Skeletal muscle cell (primary cell): Measurements from ENCODE around the gene ARHGEF40.
A peak's percentile ranks its signal among the peaks of the same experiment; 100 is the strongest.

Source experiments
- DNase-seq: peaks from one replicate; pipeline ENCODE4 v3.0.0-alpha.2; 2010; ENCODE audit warnings: low read depth
- H3K4me3 ChIP-seq: 2 replicates; pipeline ENCODE4 v1.5.1; 2011; ENCODE audit warnings: low read depth, mild to moderate bottlenecking, control low read depth, low read length, moderate library complexity

ARHGEF40 gene

GRCh38 chr14:21056520-21057163 lies 13.5 kb upstream of the ARHGEF40 start:
- no peak overlapping the region for H3K4me3 ChIP-seq
- DNase-seq = no peak

GRCh38 chr14:21057803-21058675 lies 12.1 kb upstream of the ARHGEF40 start, which contains the start of gene RNASE8:
Gene RNASE8 (plus strand): TSS chr14:21057822. CDS start chr14:21057893, 71 bp downstream.
- H3K4me3 ChIP-seq = no peak within 1 kb of the TSS
- DNase-seq = no peak

GRCh38 chr14:21058903-21059302 lies 11.2 kb upstream of the ARHGEF40 start:
- H3K4me3 ChIP-seq = no peak overlapping the region
- no peak for DNase-seq

- no peak for DNase-seq
- H3K4me3 ChIP-seq = no peak overlapping the region
Measured at GRCh38 chr14:21059842-21060613, 10.1 kb upstream of the ARHGEF40 start.

GRCh38 chr14:21060614-21061346 lies 9.3 kb upstream of the ARHGEF40 start:
- DNase-seq = no peak
- H3K4me3 ChIP-seq = no peak overlapping the region

- DNase-seq = no peak
Measured at GRCh38 chr14:21061347-21061668, 8.8 kb upstream of the ARHGEF40 start.

GRCh38 chr14:21063479-21063878 lies 6.6 kb upstream of the ARHGEF40 start:
- no peak overlapping the region for H3K4me3 ChIP-seq
- DNase-seq = peak; percentile 62

More at GRCh38 chr14:21061347-21061668, 8.8 kb upstream of the ARHGEF40 start:
- H3K4me3 ChIP-seq = no peak overlapping the region

- H3K4me3 ChIP-seq = no peak overlapping the region
- no peak for DNase-seq
Measured at GRCh38 chr14:21066882-21067502, 3.1 kb upstream of the ARHGEF40 start.

- peak overlapping the region; percentile 74 for H3K4me3 ChIP-seq
- no peak for DNase-seq
Measured at GRCh38 chr14:21068521-21069387, 1.4 kb upstream of the ARHGEF40 start.

GRCh38 chr14:21069388-21070082 lies 569 bp upstream of the ARHGEF40 start:
- no peak for DNase-seq
- H3K4me3 ChIP-seq = peak overlapping the region; percentile 74

- peak overlapping the region; percentile 74 for H3K4me3 ChIP-seq
Measured at GRCh38 chr14:21070610-21071224, 613 bp downstream of the ARHGEF40 start.

GRCh38 chr14:21071225-21072030 lies 1.3 kb downstream of the ARHGEF40 start:
- peak overlapping the region; percentile 74 for H3K4me3 ChIP-seq
- DNase-seq = peak; percentile 97

More at GRCh38 chr14:21070610-21071224, 613 bp downstream of the ARHGEF40 start:
- no peak for DNase-seq

- peak overlapping the region; percentile 74 for H3K4me3 ChIP-seq
- peak; percentile 92 for DNase-seq
Measured at GRCh38 chr14:21072031-21072473, 1.9 kb downstream of the ARHGEF40 start.

- no peak overlapping the region for H3K4me3 ChIP-seq
Measured at GRCh38 chr14:21072781-21073339, 2.8 kb downstream of the ARHGEF40 start.

GRCh38 chr14:21073921-21074320 lies 3.8 kb downstream of the ARHGEF40 start:
- no peak for DNase-seq

More at GRCh38 chr14:21072781-21073339, 2.8 kb downstream of the ARHGEF40 start:
- DNase-seq = no peak

More at GRCh38 chr14:21073921-21074320, 3.8 kb downstream of the ARHGEF40 start:
- H3K4me3 ChIP-seq = no peak overlapping the region
